Ovary (tissue), 3 donors: ENCODE results near the gene TTC28.

Source experiments
- EP300 ChIP-seq: sonication (generic); formaldehyde crosslinking; IDR thresholded peaks from one replicate; pipeline ENCODE4 v1.6.1; 2017; ENCODE audit warnings: antibody characterized with exemption
- TF ChIP-seq, protein P1 (sequence below), 3 donors: fragments of 450-650 bp in 2 of 3; fragments of 200-600 bp in 1 of 3; IDR thresholded peaks; one replicate each; pipeline versions ENCODE4 v1.5.1 to v1.8.0; 2016 to 2022; ENCODE audit warnings: antibody characterized with exemption in 3 of 3, mild to moderate bottlenecking in 1 of 3
- donor health status: DM: no; HTN: no; CAD: no.

DNA sequence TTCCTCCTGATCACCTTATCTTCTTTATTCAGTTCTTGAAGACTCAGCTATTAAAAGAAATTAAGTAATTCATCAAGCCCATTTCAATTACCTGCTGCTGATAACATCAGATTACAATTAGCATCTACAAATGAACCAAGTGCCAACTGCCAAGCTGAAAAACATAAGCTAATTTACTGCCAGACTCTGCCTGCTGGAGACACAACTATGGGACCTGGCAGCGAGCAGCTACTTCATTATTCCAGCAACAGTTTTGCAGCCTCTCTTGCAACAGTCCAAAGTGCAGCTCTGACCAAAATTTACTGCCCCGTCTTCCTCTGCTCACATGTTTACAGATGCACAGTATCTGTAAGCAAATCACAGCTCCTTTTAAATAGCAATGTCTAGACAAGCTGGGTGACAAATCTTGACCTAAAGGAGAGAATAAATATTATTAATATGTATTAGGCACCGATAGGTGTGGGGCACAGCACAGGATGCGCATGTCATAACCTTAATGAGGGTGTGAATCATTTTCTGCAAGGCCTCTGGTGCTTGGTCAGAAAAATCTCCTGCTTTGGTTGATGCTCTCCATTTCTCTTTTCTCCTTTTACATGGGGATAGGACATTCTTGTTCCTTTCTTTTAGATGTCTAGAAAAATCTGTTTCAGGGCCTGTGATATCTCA lies 528.4 kb downstream of the TTC28 start:
- TF ChIP-seq, protein P1, sequence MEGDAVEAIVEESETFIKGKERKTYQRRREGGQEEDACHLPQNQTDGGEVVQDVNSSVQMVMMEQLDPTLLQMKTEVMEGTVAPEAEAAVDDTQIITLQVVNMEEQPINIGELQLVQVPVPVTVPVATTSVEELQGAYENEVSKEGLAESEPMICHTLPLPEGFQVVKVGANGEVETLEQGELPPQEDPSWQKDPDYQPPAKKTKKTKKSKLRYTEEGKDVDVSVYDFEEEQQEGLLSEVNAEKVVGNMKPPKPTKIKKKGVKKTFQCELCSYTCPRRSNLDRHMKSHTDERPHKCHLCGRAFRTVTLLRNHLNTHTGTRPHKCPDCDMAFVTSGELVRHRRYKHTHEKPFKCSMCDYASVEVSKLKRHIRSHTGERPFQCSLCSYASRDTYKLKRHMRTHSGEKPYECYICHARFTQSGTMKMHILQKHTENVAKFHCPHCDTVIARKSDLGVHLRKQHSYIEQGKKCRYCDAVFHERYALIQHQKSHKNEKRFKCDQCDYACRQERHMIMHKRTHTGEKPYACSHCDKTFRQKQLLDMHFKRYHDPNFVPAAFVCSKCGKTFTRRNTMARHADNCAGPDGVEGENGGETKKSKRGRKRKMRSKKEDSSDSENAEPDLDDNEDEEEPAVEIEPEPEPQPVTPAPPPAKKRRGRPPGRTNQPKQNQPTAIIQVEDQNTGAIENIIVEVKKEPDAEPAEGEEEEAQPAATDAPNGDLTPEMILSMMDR (IDR thresholded peaks at IDR 0.05): no peak
- TF ChIP-seq EP300: no peak
